Tibial nerve (tissue), 4 donors: Measurements from ENCODE around the gene RRP7A. TPM values are rescaled to one million over a fixed set of nuclear protein-coding genes. Genes with fewer than 3 reads are reported as not detected.
A peak's percentile ranks its signal among the peaks of the same experiment; 100 is the strongest.

Source experiments
- DNase-seq, 2 donors: peaks; one replicate each; pipeline ENCODE4 v3.0.0-alpha.2; 2019; ENCODE audit warnings: low spot score in 2 of 2
- H3K27ac ChIP-seq, 4 donors: fragments of 200-600 bp; sonication (generic) in 3 of 4; one replicate each; pipeline ENCODE4 v1.5.1; 2017 to 2019; ENCODE audit warnings: mild to moderate bottlenecking in 1 of 4
- H3K27me3 ChIP-seq, 2 donors: fragments of 200-600 bp; sonication (generic) in 1 of 2; one replicate each; pipeline versions ENCODE4 v1.5.1 to v1.6.0; 2017 to 2019
- H3K36me3 ChIP-seq, 3 donors: fragments of 200-600 bp; sonication (generic); one replicate each; pipeline ENCODE4 v1.5.1; 2018 to 2019
- H3K4me1 ChIP-seq, 4 donors: fragments of 200-600 bp; sonication (generic) in 3 of 4; one replicate each; pipeline ENCODE4 v1.5.1; 2017 to 2019
- H3K4me3 ChIP-seq, 4 donors: fragments of 200-600 bp; sonication (generic) in 3 of 4; one replicate each; pipeline ENCODE4 v1.5.1; 2017 to 2019; ENCODE audit warnings: mild to moderate bottlenecking in 1 of 4, moderate library complexity in 1 of 4
- H3K9me3 ChIP-seq, 4 donors: fragments of 200-600 bp; sonication (generic) in 3 of 4; one replicate each; pipeline ENCODE4 v1.5.1; 2017 to 2019
- EP300 ChIP-seq, 2 donors: sonication (generic); formaldehyde crosslinking; IDR thresholded peaks; one replicate each; pipeline ENCODE4 v1.6.1; 2017; ENCODE audit warnings: antibody characterized with exemption in 2 of 2, mild to moderate bottlenecking in 1 of 2
- POLR2A ChIP-seq, 2 donors: fragments of 450-650 bp; IDR thresholded peaks; one replicate each; pipeline ENCODE4 v1.6.1; 2017; ENCODE audit warnings: antibody characterized with exemption in 2 of 2, mild to moderate bottlenecking in 2 of 2, moderate library complexity in 2 of 2
- WGBS, 2 donors: methylation state at CpG; one replicate each; pipeline ENCODE4 v1.1.5; 2018; 5-methylcytosine and 5-hydroxymethylcytosine counted together
- total RNA-seq, 4 donors: library from RNA; depleted of rRNA; stranded (reverse); fragments of >200 nt; gene quantifications; one replicate each; pipeline ENCODE4 v1.1.0, GENCODE V29; 2016
- TF ChIP-seq, protein P1 (sequence below), 5 experiments: fragments of 200-600 bp in 3 of 5; fragments of 450-650 bp in 2 of 5; sonication (generic) in 3 of 5; IDR thresholded peaks; one replicate each; pipeline ENCODE4 v1.5.1; 2016 to 2019; ENCODE audit warnings: antibody characterized with exemption in 5 of 5, mild to moderate bottlenecking in 3 of 5, moderate library complexity in 2 of 5

Gene RRP7A
- total RNA-seq, 4 donors from 2014 or later = 25.7 to 37.8 (median 29.6) TPM

DNA sequence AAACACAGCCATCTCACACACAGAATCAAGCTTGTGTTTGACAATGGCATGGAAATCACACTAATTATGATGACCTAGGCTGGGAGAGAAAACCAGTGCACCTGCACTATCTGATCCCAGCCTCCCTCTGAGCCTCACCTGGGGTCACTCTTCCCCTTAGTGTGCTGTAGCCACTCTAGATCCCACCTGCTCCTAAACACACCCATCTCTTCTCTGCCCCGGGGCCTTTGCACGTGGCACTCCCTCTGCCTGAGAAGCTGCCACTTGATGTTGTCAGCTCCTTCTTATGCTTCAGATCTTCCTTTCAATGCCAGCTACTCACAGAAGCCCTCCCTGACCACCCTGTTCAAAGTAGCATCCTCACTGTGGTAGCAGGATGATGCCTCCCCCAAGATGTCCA lies 44.5 kb downstream of the RRP7A start:
- no peak for TF ChIP-seq EP300 (IDR thresholded peaks at IDR 0.05)
- TF ChIP-seq POLR2A (IDR thresholded peaks at IDR 0.05) = no peak
- TF ChIP-seq, protein P1, sequence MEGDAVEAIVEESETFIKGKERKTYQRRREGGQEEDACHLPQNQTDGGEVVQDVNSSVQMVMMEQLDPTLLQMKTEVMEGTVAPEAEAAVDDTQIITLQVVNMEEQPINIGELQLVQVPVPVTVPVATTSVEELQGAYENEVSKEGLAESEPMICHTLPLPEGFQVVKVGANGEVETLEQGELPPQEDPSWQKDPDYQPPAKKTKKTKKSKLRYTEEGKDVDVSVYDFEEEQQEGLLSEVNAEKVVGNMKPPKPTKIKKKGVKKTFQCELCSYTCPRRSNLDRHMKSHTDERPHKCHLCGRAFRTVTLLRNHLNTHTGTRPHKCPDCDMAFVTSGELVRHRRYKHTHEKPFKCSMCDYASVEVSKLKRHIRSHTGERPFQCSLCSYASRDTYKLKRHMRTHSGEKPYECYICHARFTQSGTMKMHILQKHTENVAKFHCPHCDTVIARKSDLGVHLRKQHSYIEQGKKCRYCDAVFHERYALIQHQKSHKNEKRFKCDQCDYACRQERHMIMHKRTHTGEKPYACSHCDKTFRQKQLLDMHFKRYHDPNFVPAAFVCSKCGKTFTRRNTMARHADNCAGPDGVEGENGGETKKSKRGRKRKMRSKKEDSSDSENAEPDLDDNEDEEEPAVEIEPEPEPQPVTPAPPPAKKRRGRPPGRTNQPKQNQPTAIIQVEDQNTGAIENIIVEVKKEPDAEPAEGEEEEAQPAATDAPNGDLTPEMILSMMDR (IDR thresholded peaks at IDR 0.05) = no peak
- 88 to 97% methylated on average over 2 of the region's 2 CpGs for WGBS, 2 donors

DNA sequence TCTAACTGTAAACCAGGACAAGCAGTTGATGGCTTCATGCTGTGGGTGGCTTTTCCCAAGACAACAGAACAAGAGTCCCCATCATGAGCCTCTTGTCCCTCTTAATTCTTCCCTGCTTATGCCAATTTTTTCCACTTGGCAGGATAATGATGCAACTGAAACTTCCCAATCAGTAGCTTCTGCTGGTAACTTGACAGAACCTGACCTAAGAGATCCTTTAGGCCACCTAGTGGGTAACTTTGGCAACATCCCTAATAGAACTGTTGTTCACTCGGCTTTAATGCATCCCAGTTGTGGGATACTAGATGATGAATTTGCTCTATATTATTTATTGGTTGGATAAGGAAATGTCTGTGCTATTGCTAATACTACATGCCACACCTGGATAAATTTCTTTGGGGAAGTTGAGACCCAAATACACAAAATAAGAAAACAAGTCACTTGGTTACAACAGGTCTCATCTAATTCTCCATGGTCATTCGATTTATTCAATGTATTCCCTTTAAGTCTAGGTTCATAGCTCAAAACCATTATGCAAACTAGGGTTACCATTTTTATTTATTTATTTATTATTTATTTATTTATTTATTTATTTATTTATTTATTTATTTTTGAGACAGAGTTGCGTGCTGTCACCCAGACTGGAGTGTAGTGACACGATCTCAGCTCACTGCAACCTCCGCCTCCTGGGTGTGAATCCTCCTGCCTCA lies 46.0 kb downstream of the RRP7A start:
- TF ChIP-seq POLR2A (IDR thresholded peaks at IDR 0.05) = no peak
- TF ChIP-seq, protein P1 (IDR thresholded peaks at IDR 0.05) = peak; percentile 44 to 55 (median 50)
- no peaks in the 10 kb centered on the region for H3K9me3 ChIP-seq
- WGBS, 2 donors = 74 to 76% methylated on average over 5 of the region's 5 CpGs

More for the DNA sequence above, 44.5 kb downstream of the RRP7A start:
- Histone ChIP-seq H3K36me3 (no peaks in the 10 kb centered on the region), H3K9me3 (no peaks in the 10 kb centered on the region), H3K4me3 (no peak overlapping the region), H3K27ac (no peak overlapping the region), H3K27me3 (no peaks in the 10 kb centered on the region), H3K4me1 (no peaks in the 10 kb centered on the region)
- no peak for DNase-seq

DNA sequence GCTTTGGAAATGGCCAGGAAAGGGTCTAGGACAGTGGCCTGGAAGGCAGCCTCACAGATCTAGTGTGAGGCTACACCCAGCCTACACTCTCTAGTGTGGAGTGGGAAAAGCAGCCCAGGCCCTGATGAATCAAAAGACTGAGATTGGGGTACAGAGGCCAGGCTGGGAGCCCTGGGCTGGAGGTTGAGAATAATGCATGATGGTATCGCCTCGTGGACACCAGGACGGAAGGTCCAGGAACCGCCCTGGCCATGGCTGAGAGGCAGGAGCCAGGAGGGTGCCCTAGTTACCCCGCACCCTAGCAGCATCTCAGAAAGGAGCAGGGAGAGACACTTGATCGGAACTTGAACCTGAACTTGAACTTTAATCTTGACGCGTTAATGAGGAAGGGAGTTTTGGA lies 46.9 kb downstream of the RRP7A start:
- no peak overlapping the region for H3K4me3 ChIP-seq
- H3K4me1 ChIP-seq = no peaks in the 10 kb centered on the region
- 86 to 91% methylated on average over 8 of the region's 8 CpGs for WGBS, 2 donors
- H3K9me3 ChIP-seq = no peaks in the 10 kb centered on the region
- TF ChIP-seq, protein P1 (IDR thresholded peaks at IDR 0.05) = no peak
- TF ChIP-seq EP300 (IDR thresholded peaks at IDR 0.05) (no peak), POLR2A (IDR thresholded peaks at IDR 0.05) (no peak)
- DNase-seq = no peak
- H3K27ac ChIP-seq = no peak overlapping the region
- no peaks in the 10 kb centered on the region for H3K27me3 ChIP-seq
- no peaks in the 10 kb centered on the region for H3K36me3 ChIP-seq

More for the DNA sequence above, 46.0 kb downstream of the RRP7A start:
- DNase-seq = peak in 1 of 2 donors; percentile 53
- Histone ChIP-seq H3K4me1 (no peaks in the 10 kb centered on the region), H3K27ac (no peak overlapping the region), H3K27me3 (no peaks in the 10 kb centered on the region), H3K4me3 (no peak overlapping the region), H3K36me3 (no peaks in the 10 kb centered on the region)

DNA sequence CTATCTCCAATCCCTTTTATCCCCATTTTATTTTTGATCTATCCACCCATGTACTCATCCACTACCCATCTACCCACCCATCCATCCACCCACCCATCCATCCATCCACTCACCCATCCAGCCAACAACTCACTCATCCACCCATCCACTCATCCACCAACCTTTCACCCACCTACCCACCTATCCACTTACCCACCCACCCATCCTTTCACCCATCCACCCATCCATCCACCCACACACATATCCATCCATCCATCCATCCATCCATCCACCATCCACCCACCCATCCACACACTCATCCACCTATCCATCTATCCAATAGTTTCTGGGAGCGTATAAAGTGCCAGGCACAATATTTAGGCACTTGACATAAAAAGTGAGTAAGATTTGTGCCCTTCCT lies 48.2 kb downstream of the RRP7A start:
- Histone ChIP-seq H3K36me3 (no peaks in the 10 kb centered on the region), H3K27ac (no peak overlapping the region), H3K9me3 (no peaks in the 10 kb centered on the region), H3K4me3 (no peak overlapping the region), H3K27me3 (no peaks in the 10 kb centered on the region), H3K4me1 (no peaks in the 10 kb centered on the region)
- no peak for DNase-seq
- WGBS, 2 donors = 92 to 93% methylated on average over 1 of the region's 1 CpG
- no peak for TF ChIP-seq POLR2A (IDR thresholded peaks at IDR 0.05)
- TF ChIP-seq, protein P1 (IDR thresholded peaks at IDR 0.05) = no peak
- TF ChIP-seq EP300 (IDR thresholded peaks at IDR 0.05) = no peak

DNA sequence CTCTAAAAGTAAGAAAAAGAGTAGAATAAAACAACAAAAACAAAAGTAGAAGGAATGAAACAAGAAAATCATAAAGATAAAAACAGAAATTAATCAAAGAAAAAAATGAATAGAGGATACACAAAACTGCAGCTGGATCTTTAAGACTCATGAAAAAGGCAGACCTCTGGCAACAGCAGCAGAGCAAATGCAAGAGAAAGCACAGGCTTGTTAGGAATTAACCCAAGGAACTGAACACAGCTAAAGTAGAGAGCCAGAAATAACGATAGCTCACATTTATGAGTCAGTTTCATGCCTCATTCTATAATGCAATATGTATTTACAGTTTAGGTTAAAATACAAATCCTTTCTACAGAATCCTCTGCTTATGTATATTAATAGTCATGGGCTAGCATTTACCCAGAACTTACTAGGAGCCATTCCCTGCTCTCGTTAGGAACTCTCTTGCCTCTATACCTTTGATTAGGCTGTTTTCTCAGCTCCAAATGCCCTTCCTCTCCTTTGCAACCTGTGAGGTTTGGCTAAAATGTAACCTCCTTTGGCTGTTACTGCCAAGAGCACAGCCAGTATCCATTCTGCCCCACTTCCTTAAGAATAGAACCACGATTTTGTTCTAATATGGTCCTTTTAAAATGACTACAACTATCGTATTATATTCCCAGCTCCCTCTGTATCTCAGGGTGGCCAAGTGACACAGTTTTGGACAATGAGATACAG lies 49.1 kb downstream of the RRP7A start:
- no peaks in the 10 kb centered on the region for H3K27me3 ChIP-seq
- H3K36me3 ChIP-seq = no peaks in the 10 kb centered on the region
- 51 to 53% methylated on average over 4 of the region's 4 CpGs for whole genome bisulfite sequencing, 2 donors
- no peaks in the 10 kb centered on the region for H3K4me1 ChIP-seq
- TF ChIP-seq, protein P1 (IDR thresholded peaks at IDR 0.05) = no peak
- no peak for TF ChIP-seq POLR2A (IDR thresholded peaks at IDR 0.05)
- TF ChIP-seq EP300 (IDR thresholded peaks at IDR 0.05) = no peak
- H3K27ac ChIP-seq = no peak overlapping the region
- H3K9me3 ChIP-seq = no peaks in the 10 kb centered on the region
- no peak overlapping the region for H3K4me3 ChIP-seq
- DNase-seq = no peak
